ENCODE measurements around the gene ANKS3. TPM values are rescaled to one million over a fixed set of nuclear protein-coding genes. Genes with fewer than 3 reads are reported as not detected.

ANKS3 gene
- total RNA-seq, 1 experiment from 2014 or later = 35.0 TPM

- intact Hi-C loops (cut with micrococcal nuclease) = no loop called here
- Mint-ChIP-seq H3K27ac (ENCODE audit: low read depth, unreplicated experiment) (no peak overlapping the region), H3K4me3 (ENCODE audit: unreplicated experiment) (no peak overlapping the region), H3K4me1 (ENCODE audit: insufficient read depth, unreplicated experiment) (peaks cover 13% of the 10 kb centered on the region), H3K27me3 (ENCODE audit: insufficient read depth, unreplicated experiment) (no peaks in the 10 kb centered on the region), H3K9me3 (ENCODE audit: unreplicated experiment) (no peaks in the 10 kb centered on the region), H3K36me3 (ENCODE audit: insufficient read depth, unreplicated experiment) (peaks cover 42% of the 10 kb centered on the region)
- ChIA-PET POLR2A (no interaction called here), CTCF (interaction anchor here (0.9 to 2.2 kb wide), 3 partner anchors 9 to 37 kb away, joined by 4 to 8 read pairs (median 6); partner anchors contain the start of gene MGRN1)
- BruUV-seq (replicated peaks) = no TSS peak
- no peak for TF ChIP-seq CTCF (IDR thresholded peaks at IDR 0.05; ENCODE audit: unreplicated experiment)
- no peak for DNase-seq (ENCODE audit: unreplicated experiment)
These were observed 73.5 kb downstream of the ANKS3 start for GRCh38 chr16:4660454-4661007.

GRCh38 chr16:4659363-4660353, 74.4 kb downstream of the ANKS3 start:
- CTCF ChIA-PET = interaction anchor here (2.2 kb wide), 1 partner anchor 10 kb away, joined by 8 read pairs; no protein-coding TSS in a partner anchor
- H3K27ac Mint-ChIP-seq (ENCODE audit: low read depth, unreplicated experiment) = no peak overlapping the region
- no peak for DNase-seq (ENCODE audit: unreplicated experiment)
- no peak overlapping the region for H3K4me3 Mint-ChIP-seq (ENCODE audit: unreplicated experiment)
- BruUV-seq (replicated peaks) = no TSS peak
- H3K27me3 Mint-ChIP-seq (ENCODE audit: insufficient read depth, unreplicated experiment) = no peaks in the 10 kb centered on the region
- no peak for TF ChIP-seq CTCF (IDR thresholded peaks at IDR 0.05; ENCODE audit: unreplicated experiment)
- intact Hi-C loops (cut with micrococcal nuclease) = no loop called here
- H3K9me3 Mint-ChIP-seq (ENCODE audit: unreplicated experiment) = no peaks in the 10 kb centered on the region
- peaks cover 10% of the 10 kb centered on the region for H3K4me1 Mint-ChIP-seq (ENCODE audit: insufficient read depth, unreplicated experiment)
- POLR2A ChIA-PET = no interaction called here
- peaks cover 45% of the 10 kb centered on the region for H3K36me3 Mint-ChIP-seq (ENCODE audit: insufficient read depth, unreplicated experiment)

- peaks cover 58% of the 10 kb centered on the region for H3K36me3 Mint-ChIP-seq (ENCODE audit: insufficient read depth, unreplicated experiment)
- no peaks in the 10 kb centered on the region for H3K27me3 Mint-ChIP-seq (ENCODE audit: insufficient read depth, unreplicated experiment)
- no peaks in the 10 kb centered on the region for H3K9me3 Mint-ChIP-seq (ENCODE audit: unreplicated experiment)
- POLR2A ChIA-PET = interaction anchor here (0.8 kb wide), 1 partner anchor 23 kb away, joined by 4 read pairs; no protein-coding TSS in a partner anchor
- no peaks in the 10 kb centered on the region for H3K4me1 Mint-ChIP-seq (ENCODE audit: insufficient read depth, unreplicated experiment)
- no TSS peak for BruUV-seq (replicated peaks)
- H3K4me3 Mint-ChIP-seq (ENCODE audit: unreplicated experiment) = no peak overlapping the region
- intact Hi-C loops (cut with micrococcal nuclease) = no loop called here
- CTCF ChIA-PET = interaction anchor here (0.6 to 0.7 kb wide), 3 partner anchors 42 to 653 kb away, joined by 3 read pairs; partner anchors contain the start of gene UBALD1
- TF ChIP-seq CTCF (IDR thresholded peaks at IDR 0.05; ENCODE audit: unreplicated experiment) = no peak
- DNase-seq (ENCODE audit: unreplicated experiment) = no peak
- no peak overlapping the region for H3K27ac Mint-ChIP-seq (ENCODE audit: low read depth, unreplicated experiment)
These were observed 77.1 kb downstream of the ANKS3 start for GRCh38 chr16:4656695-4657686.

All from MCF 10A (cell line).